Spleen (tissue), 11 donors: ENCODE results near the gene FBXL2. TPM values are rescaled to one million over a fixed set of nuclear protein-coding genes. Genes with fewer than 3 reads are reported as not detected.
A peak's percentile ranks its signal among the peaks of the same experiment; 100 is the strongest.

Source experiments
- DNase-seq: peaks from one replicate; pipeline ENCODE4 v3.0.0-alpha.2; 2020
- H3K27ac ChIP-seq, 8 donors: fragments of 200-600 bp; sonication (generic) in 7 of 8; 1 replicate in 4 of 8; 2 replicates in 4 of 8; pipeline versions ENCODE4 v1.5.0 to v1.8.0; 2016 to 2021; ENCODE audit warnings: inconsistent platforms in 4 of 8, mild to moderate bottlenecking in 4 of 8, moderate library complexity in 1 of 8
- H3K27me3 ChIP-seq, 7 donors: fragments of 200-600 bp; sonication (generic) in 6 of 7; replicated peaks in 1 of 7; 1 replicate in 4 of 7; 2 replicates in 3 of 7; pipeline versions ENCODE4 v1.5.0 to v1.8.0; 2016 to 2021; ENCODE audit warnings: inconsistent platforms in 3 of 7, mild to moderate bottlenecking in 1 of 7
- H3K36me3 ChIP-seq, 6 donors: fragments of 200-600 bp; sonication (generic) in 5 of 6; 1 replicate in 4 of 6; 2 replicates in 2 of 6; pipeline versions ENCODE4 v1.5.0 to v1.8.0; 2016 to 2021; ENCODE audit warnings: inconsistent platforms in 2 of 6
- H3K4me1 ChIP-seq, 6 donors: fragments of 200-600 bp; sonication (generic) in 5 of 6; 1 replicate in 3 of 6; 2 replicates in 3 of 6; pipeline versions ENCODE4 v1.5.0 to v1.8.0; 2016 to 2021; ENCODE audit warnings: inconsistent platforms in 3 of 6
- H3K4me3 ChIP-seq, 8 donors: fragments of 200-600 bp; sonication (generic) in 7 of 8; 1 replicate in 4 of 8; 2 replicates in 4 of 8; pipeline versions ENCODE4 v1.5.0 to v1.8.0; 2016 to 2021; ENCODE audit warnings: inconsistent platforms in 4 of 8, mild to moderate bottlenecking in 4 of 8, moderate library complexity in 2 of 8
- H3K9me3 ChIP-seq, 8 donors: fragments of 200-600 bp; sonication (generic) in 7 of 8; 1 replicate in 4 of 8; 2 replicates in 4 of 8; pipeline versions ENCODE4 v1.5.0 to v1.8.0; 2016 to 2021; ENCODE audit warnings: inconsistent platforms in 4 of 8
- CTCF ChIP-seq, 11 experiments: fragments of 200-600 bp in 7 of 11; fragments of 450-650 bp in 4 of 11; sonication (generic) in 4 of 11; IDR thresholded peaks in 8 of 11; conservative IDR thresholded peaks in 3 of 11; 1 replicate in 7 of 11; 2 replicates in 4 of 11; pipeline versions ENCODE4 v1.4.0 to v1.8.0; 2016 to 2021; ENCODE audit warnings: antibody characterized with exemption in 11 of 11, inconsistent platforms in 4 of 11, mild to moderate bottlenecking in 1 of 11
- POLR2A ChIP-seq, 3 donors: fragments of 450-650 bp; IDR thresholded peaks; one replicate each; pipeline ENCODE4 v1.5.1; 2017; ENCODE audit warnings: antibody characterized with exemption in 3 of 3, mild to moderate bottlenecking in 1 of 3
- POLR2AphosphoS5 ChIP-seq, 3 donors: sonication (generic); formaldehyde crosslinking; IDR thresholded peaks; one replicate each; pipeline ENCODE4 v1.5.1; 2017; ENCODE audit warnings: antibody characterized with exemption in 3 of 3
- WGBS, 5 donors: extraction: QIAGEN DNeasy Blood & Tissue Kit in 3 of 5; methylation state at CpG; one replicate each; pipeline versions ENCODE4 v1.1.5 to v1.1.7; 2013 to 2018; 5-methylcytosine and 5-hydroxymethylcytosine counted together
- intact Hi-C: fragments of 100-400 bp; cut with DNase I; formaldehyde crosslinking; loops from one replicate; pipeline ENCODE4 v1.15.0; 2023; ENCODE audit warnings: low total_unique reads
- polyA plus RNA-seq, 3 donors: library from polyadenylated mRNA; stranded (reverse); fragments of 200-250 nt; gene quantifications; one replicate each; pipeline ENCODE4 v1.2.1, GENCODE V29; 2013
- total RNA-seq, 7 donors: library from RNA; depleted of rRNA in 3 of 7; stranded (reverse); fragments of >200 nt in 3 of 7; fragmentation: NEBNext Ultra II Directional in 4 of 7; extraction: Animal tissue kit (Norgen Biotek cat#: 25700) in 4 of 7; gene quantifications; one replicate each; pipeline versions ENCODE4 v1.1.0 to v1.2.1, GENCODE V29; 2016 to 2021
- donor health status: healthy with polysubstance abuse.
- donor health status: DM: no; HTN: no; CAD: no; lungs with moderate emphysema.
- donor health status: DM: no; HTN: no; CAD: no.
- donor health status: Bipolar disorder and iron deficiency.
- donor health status: healthy.
- donor health status: DM: no; HTN: no; CAD: no.
- donor health status: DM: yes; HTN: yes; CAD: no.

Gene FBXL2
- total and polyA plus RNA-seq, 10 donors, result 0.20 to 2.0 (median 1.1) TPM

DNA sequence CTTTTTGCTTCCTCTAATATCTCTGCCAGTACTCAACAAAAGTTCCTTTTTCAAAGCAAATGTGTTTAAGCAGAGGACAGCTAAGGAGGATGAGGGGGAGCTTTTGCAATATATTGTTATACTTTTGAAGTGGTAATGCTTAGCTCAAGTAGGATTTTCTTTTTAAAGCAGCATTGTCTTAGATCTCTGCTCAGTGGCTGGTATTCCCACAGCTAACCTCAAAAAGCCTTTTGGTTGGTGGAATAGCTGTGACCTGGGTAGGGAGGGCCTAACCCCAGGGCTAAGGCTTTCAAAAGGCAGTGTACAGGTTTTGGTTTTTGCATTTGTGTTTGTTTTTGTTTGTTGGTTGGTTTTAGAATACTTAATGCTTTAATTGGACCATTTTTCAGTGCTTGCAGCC lies 86.8 kb downstream of the FBXL2 start:
- no peak for TF ChIP-seq POLR2A (IDR thresholded peaks at IDR 0.05)
- TF ChIP-seq CTCF (IDR thresholded peaks at IDR 0.05 in 8 of 11, conservative IDR thresholded peaks at IDR 0.05 in 3 of 11), result no peak
- no peak for TF ChIP-seq POLR2AphosphoS5 (IDR thresholded peaks at IDR 0.05)
- Histone ChIP-seq H3K4me3 (no peak overlapping the region), H3K36me3 (no peaks in the 10 kb centered on the region), H3K27me3 (no peaks in the 10 kb centered on the region), H3K4me1 (no peaks in the 10 kb centered on the region), H3K27ac (no peak overlapping the region), H3K9me3 (no peaks in the 10 kb centered on the region)
- no peak for DNase-seq
- intact Hi-C loops, result no loop called here

GRCh38 chr3:33364531-33365128 lies 87.4 kb downstream of the FBXL2 start:
- intact Hi-C loops, result no loop called here
- H3K27ac ChIP-seq, result no peak overlapping the region
- no peak for DNase-seq
- H3K4me1 ChIP-seq, result no peaks in the 10 kb centered on the region
- no peaks in the 10 kb centered on the region for H3K27me3 ChIP-seq
- H3K36me3 ChIP-seq, result no peaks in the 10 kb centered on the region
- no peak for TF ChIP-seq POLR2AphosphoS5 (IDR thresholded peaks at IDR 0.05)
- TF ChIP-seq POLR2A (IDR thresholded peaks at IDR 0.05), result no peak
- TF ChIP-seq CTCF (IDR thresholded peaks at IDR 0.05 in 8 of 11, conservative IDR thresholded peaks at IDR 0.05 in 3 of 11), result no peak
- H3K4me3 ChIP-seq, result no peak overlapping the region
- WGBS, 5 donors, result 88 to 94% (median 90%) methylated on average over 10 of the region's 10 CpGs
- H3K9me3 ChIP-seq, result no peaks in the 10 kb centered on the region

- intact Hi-C loops, result loop anchor here (5.0 to 10.0 kb wide), 2 partner anchors 240 to 418 kb away; partner anchors contain the start of gene CCR4
- H3K4me1 ChIP-seq, result peaks cover 0 to 9% (median 6%) of the 10 kb centered on the region in 6 donors
- H3K27ac ChIP-seq, result no peak overlapping the region
- no peaks in the 10 kb centered on the region for H3K36me3 ChIP-seq
- DNase-seq, result no peak
- H3K27me3 ChIP-seq, result no peaks in the 10 kb centered on the region
- no peaks in the 10 kb centered on the region for H3K9me3 ChIP-seq
- WGBS, 5 donors, result 51 to 61% (median 53%) methylated on average over 14 of the region's 14 CpGs
- TF ChIP-seq POLR2AphosphoS5 (IDR thresholded peaks at IDR 0.05), result no peak
- peak; percentile 65 to 86 (median 80) for TF ChIP-seq CTCF (IDR thresholded peaks at IDR 0.05 in 8 of 11, conservative IDR thresholded peaks at IDR 0.05 in 3 of 11)
- H3K4me3 ChIP-seq, result peak overlapping the region in 1 of 8 donors; percentile 19
These were observed 95.2 kb downstream of the FBXL2 start for GRCh38 chr3:33372218-33373081.

GRCh38 chr3:33373082-33373437 lies 95.8 kb downstream of the FBXL2 start:
- DNase-seq, result no peak
- Histone ChIP-seq H3K4me3 (no peak overlapping the region), H3K27ac (no peak overlapping the region), H3K27me3 (no peaks in the 10 kb centered on the region), H3K9me3 (no peaks in the 10 kb centered on the region), H3K4me1 (peaks cover 0 to 9% (median 6%) of the 10 kb centered on the region in 6 donors), H3K36me3 (no peaks in the 10 kb centered on the region)
- peak in 3 of 11 experiments; percentile 1 to 33 (median 11) for TF ChIP-seq CTCF (IDR thresholded peaks at IDR 0.05 in 8 of 11, conservative IDR thresholded peaks at IDR 0.05 in 3 of 11)
- no peak for TF ChIP-seq POLR2AphosphoS5 (IDR thresholded peaks at IDR 0.05)
- WGBS, 5 donors, result 53 to 58% (median 54%) methylated on average over 6 of the region's 6 CpGs
- intact Hi-C loops, result loop anchor here (5.0 to 10.0 kb wide), 2 partner anchors 241 to 418 kb away; partner anchors contain the start of gene CCR4
